KOPT-K1 (cell line): ENCODE results near the gene ZNF837.

Experiments used
- H3K27ac ChIP-seq: fragments of 200-600 bp; sonication (generic); 2 replicates; pipeline ENCODE4 v1.5.1; 2016; ENCODE audit warnings: antibody characterized with exemption, mild to moderate bottlenecking, low read depth, low read length; ENCODE audit not compliant: poor library complexity, severe bottlenecking
- H3K36me3 ChIP-seq: fragments of 200-600 bp; sonication (generic); 2 replicates; pipeline ENCODE4 v1.5.1; 2017; ENCODE audit warnings: antibody characterized with exemption, mild to moderate bottlenecking, low read length, moderate library complexity; ENCODE audit not compliant: insufficient read depth
- H3K9me3 ChIP-seq: fragments of 200-600 bp; sonication (generic); 2 replicates; pipeline ENCODE4 v1.5.1; 2017; ENCODE audit warnings: antibody characterized with exemption, low read length, mild to moderate bottlenecking; ENCODE audit not compliant: insufficient read depth, poor library complexity, severe bottlenecking

ZNF837 gene

DNA sequence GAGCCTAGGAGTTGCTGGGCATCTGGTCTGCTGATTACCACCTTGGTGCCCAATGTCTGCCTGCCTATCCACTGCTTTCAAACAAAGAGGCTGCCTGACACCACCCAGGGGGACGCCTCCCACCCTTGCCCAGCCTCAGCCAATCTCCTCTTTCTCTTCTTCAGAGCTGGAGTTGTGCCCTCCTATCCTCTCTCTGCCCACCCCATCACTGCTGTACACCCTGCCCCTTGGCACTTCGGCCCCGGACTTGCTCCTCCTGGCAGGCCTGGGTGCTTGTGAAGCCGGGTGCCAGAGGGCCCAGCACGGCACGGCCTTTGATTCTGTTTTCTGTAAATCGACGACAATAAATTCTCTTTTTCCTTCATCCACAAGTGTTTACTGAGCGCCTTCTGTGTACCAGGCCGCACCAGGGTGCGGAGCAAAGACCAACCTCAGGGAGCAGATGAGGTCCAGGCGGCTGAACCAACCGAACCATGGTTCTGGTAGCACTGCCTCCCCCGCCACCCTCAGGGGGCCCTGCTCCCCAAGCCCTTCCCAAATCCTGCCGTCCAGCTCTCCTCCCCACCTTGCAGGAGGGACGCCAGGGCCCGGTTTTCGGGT, 19.6 kb upstream of the ZNF837 start:
- H3K9me3 ChIP-seq = no peaks in the 10 kb centered on the region
- H3K36me3 ChIP-seq = peaks cover 13% of the 10 kb centered on the region
- H3K27ac ChIP-seq = peak overlapping the region; percentile 14

DNA sequence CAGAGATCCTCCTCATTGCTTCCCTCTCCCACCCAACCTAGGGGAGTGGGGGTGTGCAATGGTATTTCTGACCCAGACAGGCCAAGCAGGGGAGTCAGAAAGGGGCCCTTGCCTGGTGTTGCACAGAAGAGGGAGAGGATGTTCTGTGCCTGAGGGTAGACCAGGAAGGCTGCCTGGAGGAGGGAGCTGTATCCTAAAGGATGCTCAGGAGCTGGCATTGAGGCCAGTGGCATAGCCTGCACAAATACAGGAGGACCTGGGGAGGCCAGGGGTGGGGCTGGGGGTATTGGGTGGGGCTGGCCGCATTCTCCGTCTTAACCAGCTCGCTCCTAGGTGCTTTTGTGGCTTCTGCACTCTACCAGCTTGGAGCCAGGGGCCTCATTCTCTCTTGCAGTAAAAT, 19.1 kb upstream of the ZNF837 start:
- Histone ChIP-seq H3K36me3 (peaks cover 19% of the 10 kb centered on the region), H3K9me3 (no peaks in the 10 kb centered on the region), H3K27ac (no peak overlapping the region)

- no peak overlapping the region for H3K27ac ChIP-seq
These were observed 17.7 kb upstream of the ZNF837 start for GRCh38 chr19:58398545-58398944.

GRCh38 chr19:58398087-58398486, 17.3 kb upstream of the ZNF837 start:
- Histone ChIP-seq H3K36me3 (peaks cover 37% of the 10 kb centered on the region), H3K9me3 (no peaks in the 10 kb centered on the region), H3K27ac (no peak overlapping the region)

More at GRCh38 chr19:58398545-58398944, 17.7 kb upstream of the ZNF837 start:
- Histone ChIP-seq H3K36me3 (peaks cover 32% of the 10 kb centered on the region), H3K9me3 (no peaks in the 10 kb centered on the region)

DNA sequence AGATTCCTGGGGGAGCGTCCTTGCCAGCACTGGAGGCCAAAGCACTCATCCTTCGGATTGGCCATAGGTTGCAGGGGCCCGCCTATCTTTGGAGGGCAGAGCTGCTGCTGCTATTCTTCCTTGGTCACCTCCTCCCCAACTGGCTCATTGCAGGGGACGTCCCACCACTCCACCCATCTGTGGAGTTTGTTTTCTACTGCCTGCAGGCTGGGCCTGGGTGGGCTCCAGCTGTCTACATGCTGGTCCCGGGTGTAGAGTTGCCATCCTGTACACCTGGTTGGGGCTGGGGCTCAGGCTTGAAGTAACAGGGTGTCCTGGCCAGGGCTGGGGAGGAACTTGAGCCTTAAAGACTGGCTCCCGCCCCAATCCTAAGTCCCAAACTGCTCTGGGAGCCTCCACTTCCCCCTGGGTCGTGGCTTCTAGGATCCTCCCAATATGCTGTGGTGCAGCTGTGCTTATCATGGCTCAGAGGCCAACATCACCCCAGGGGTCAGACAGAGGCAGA, 16.8 kb upstream of the ZNF837 start:
- H3K9me3 ChIP-seq = no peaks in the 10 kb centered on the region
- H3K36me3 ChIP-seq = peaks cover 42% of the 10 kb centered on the region
- H3K27ac ChIP-seq = no peak overlapping the region

DNA sequence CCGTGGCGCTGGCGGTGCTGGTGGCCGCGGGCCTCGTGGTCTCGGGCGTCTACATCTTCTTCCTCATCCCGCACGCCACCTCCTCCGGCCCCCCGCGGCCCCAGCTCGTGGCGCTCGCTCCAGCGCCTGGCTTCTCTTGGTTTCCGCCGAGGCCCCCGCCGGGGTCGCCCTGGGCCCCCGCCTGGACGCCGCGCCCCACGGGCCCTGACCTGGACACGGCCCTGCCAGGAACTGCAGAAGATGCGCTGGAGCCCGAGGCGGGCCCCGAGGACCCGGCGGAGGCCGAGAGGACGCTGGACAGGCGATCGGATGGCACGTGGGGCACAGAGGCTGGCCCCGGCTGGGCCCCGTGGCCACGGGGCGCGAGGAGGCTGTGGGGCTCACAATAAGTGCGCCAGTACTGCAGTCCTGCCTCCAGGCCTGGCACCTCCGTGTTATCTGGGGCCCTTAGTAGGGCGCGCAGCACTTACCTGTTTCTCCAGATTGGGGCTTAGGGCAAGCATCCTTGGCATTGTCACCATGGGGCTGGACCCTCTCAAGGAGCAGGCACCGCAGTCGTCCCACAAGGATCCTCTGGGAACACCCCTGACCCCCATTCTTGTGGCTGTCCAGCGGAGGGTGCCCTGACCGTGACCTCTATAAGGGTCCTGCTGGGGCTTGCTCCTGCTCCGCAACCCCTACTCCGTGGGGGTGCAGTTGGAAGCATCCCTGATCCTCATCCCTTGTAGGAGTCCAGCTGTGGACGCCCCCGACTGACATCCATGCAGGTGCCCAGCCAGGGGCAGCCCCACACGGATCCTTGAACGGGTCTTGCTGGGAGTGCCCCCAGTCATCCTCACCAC, 16.1 kb upstream of the ZNF837 start:
- peaks cover 49% of the 10 kb centered on the region for H3K36me3 ChIP-seq
- H3K9me3 ChIP-seq = no peaks in the 10 kb centered on the region

GRCh38 chr19:58395979-58396627, 15.3 kb upstream of the ZNF837 start:
- H3K9me3 ChIP-seq = no peaks in the 10 kb centered on the region
- H3K27ac ChIP-seq = no peak overlapping the region
- H3K36me3 ChIP-seq = peaks cover 57% of the 10 kb centered on the region

More for the DNA sequence above, 16.1 kb upstream of the ZNF837 start:
- no peak overlapping the region for H3K27ac ChIP-seq

DNA sequence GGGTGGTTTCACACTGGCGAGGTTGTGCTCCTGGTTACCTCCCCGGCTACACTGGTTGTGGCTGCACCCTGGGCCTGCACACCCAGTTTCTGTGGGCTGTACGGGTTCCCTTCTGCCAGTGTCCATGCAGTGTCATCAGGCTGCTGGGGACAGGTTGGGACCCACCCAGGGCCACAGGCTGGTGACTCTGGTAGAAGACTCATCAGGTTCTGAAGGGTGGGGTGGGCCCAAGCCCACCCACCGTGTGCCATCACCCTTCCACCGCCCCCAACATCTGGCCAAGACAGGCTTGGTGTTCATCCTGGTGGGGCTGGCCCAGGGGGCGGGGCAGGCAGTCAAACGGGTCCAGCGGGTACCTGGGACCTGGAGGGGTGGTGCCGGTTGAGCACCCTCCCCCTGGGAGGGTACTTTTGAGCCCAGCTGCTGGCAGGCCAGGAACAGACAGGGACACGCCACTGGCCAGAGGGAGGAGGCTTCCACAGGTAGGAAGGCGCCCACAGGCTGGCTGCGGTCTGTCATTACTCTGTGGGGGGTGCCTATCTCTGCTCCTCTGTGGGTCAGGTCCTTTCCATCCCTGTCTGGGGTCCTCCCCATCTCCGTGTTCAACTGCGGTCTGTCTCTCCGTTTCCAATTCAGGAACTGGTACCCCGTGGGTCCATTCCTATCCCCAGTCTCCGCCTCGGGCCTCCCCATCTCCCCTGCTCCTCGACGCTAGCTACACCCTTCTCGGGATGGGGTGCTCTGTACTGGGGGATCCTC, 14.6 kb upstream of the ZNF837 start, which contains the start of gene RNF225:
TSS of gene RNF225 (plus strand) at position 437 of the 759 bp plus-strand sequence. CDS start 434 bp downstream, outside the sequence.
- H3K9me3 ChIP-seq = no peaks in the 10 kb centered on the region
- no peak within 1 kb of the TSS for H3K27ac ChIP-seq
- H3K36me3 ChIP-seq = peaks cover 64% of the 10 kb centered on the region

DNA sequence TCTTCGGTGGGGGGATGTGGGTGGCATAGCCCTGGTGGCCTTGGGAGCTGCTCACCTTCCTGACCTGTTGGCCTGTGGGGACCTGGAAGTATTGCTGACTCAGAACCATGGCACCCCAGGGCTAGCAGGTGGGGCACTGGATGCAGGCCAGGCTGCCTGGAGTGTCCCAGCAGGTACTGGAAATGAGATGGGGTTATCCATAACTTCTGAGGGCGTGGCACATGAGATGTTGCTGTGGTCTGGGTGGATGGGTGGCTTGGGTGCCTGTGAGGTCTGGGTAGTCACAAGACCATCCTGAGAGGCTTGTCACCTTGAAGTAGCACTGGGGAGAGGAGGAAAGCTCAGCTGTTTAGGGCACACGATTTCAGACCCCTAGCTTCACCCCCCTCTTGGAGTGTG, 14.0 kb upstream of the ZNF837 start:
- H3K9me3 ChIP-seq = no peaks in the 10 kb centered on the region
- H3K36me3 ChIP-seq = peaks cover 69% of the 10 kb centered on the region
- no peak overlapping the region for H3K27ac ChIP-seq

- Histone ChIP-seq H3K27ac (no peak overlapping the region), H3K36me3 (peaks cover 78% of the 10 kb centered on the region), H3K9me3 (no peaks in the 10 kb centered on the region)
These were observed 12.8 kb upstream of the ZNF837 start for GRCh38 chr19:58393725-58394033.

DNA sequence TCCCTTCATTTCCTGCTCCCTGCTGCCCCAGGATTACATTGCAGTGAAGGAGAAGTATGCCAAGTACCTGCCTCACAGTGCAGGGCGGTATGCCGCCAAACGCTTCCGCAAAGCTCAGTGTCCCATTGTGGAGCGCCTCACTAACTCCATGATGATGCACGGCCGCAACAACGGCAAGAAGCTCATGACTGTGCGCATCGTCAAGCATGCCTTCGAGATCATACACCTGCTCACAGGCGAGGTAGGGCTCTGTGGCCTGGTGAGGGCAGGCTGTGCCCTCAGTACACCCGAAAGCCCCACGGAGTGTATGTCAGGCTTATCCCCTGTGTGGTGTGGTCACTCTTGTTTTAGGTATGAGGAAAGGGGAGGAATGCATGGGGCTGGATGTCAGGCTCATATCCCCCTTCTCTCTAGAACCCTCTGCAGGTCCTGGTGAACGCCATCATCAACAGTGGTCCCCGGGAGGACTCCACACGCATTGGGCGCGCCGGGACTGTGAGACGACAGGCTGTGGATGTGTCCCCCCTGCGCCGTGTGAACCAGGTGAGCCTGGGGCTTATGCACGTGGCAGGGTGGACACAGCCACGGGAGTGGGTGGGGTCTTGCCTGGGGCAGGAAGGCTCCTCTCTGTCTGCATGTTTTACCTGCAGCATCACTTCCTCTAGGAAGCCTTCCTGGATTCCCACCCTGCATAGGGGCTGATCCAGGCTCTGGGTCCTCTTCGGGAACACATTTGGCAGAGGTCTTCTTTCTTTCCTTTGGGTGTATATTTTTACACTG, 12.3 kb upstream of the ZNF837 start:
- Histone ChIP-seq H3K9me3 (no peaks in the 10 kb centered on the region), H3K36me3 (peaks cover 84% of the 10 kb centered on the region), H3K27ac (no peak overlapping the region)

GRCh38 chr19:58388175-58388526, 7.3 kb upstream of the ZNF837 start:
- peaks cover 51% of the 10 kb centered on the region for H3K36me3 ChIP-seq

DNA sequence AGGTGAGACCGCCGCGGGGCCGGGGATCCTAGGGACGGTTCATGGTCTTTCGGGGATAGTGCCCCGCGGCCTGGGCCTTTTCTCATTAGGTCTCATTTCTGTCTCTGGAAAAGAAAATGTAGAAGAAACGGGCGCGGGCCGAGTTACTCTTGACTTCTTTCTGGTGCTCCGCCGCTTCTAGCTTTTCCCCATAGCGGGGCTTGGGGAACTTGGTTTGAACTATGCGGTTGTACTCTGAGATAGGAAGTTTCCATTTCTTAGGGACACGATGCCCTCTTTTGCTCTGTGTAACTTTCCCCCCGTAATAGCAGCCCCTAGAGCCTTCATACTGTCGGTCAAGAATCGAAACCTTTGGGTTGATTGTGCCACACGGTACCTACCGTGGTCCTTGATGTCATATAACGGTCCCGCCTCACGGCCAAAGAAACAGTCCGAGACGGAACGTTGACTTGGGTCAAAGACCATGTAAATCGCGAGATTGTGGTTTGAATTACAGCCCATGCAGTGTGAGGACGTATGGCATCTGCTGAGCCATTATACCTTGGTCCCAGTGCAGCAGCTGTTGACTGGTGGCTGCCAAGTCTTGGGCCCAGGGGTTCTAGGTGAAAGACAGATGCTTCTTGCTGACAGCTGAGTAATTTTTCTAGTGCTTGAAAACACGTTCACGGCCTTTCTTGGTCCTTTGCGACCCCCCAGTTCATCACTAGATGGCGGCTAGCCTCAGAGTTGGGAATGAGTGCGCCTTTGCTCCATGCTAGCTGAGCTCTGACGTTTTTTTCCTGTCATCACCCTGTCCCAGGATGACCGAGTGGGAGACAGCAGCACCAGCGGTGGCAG, 6.7 kb upstream of the ZNF837 start:
- no peaks in the 10 kb centered on the region for H3K9me3 ChIP-seq
- H3K27ac ChIP-seq = peak overlapping the region; percentile 94
- peaks cover 45% of the 10 kb centered on the region for H3K36me3 ChIP-seq

More at GRCh38 chr19:58388175-58388526, 7.3 kb upstream of the ZNF837 start:
- Histone ChIP-seq H3K9me3 (no peaks in the 10 kb centered on the region), H3K27ac (peak overlapping the region; percentile 94)
